ENCODE results near the gene NRG2. TPM values are rescaled to one million over a fixed set of nuclear protein-coding genes. Genes with fewer than 3 reads are reported as not detected.

The NRG2 gene
- total and polyA plus RNA-seq, 12 donors, result 0.64 to 6.6 (median 2.9) TPM

- ATAC-seq, result no peak
- WGBS, 2 donors, result 87% methylated on average over 12 of the region's 12 CpGs
- intact Hi-C loops (cut with DNase I), result no loop called here
- no peaks in the 10 kb centered on the region for H3K36me3 ChIP-seq
- H3K27ac ChIP-seq, result no peak overlapping the region
- H3K4me1 ChIP-seq, result no peaks in the 10 kb centered on the region
- no peak for DNase-seq
- no peak for TF ChIP-seq CTCF (IDR thresholded peaks at IDR 0.05)
- peaks cover 0 to 3% (median 0%) of the 10 kb centered on the region in 7 donors for H3K27me3 ChIP-seq
- peaks cover 0 to 14% (median 0%) of the 10 kb centered on the region in 11 donors for H3K9me3 ChIP-seq
- H3K4me3 ChIP-seq, result no peak overlapping the region
These were observed 226.5 kb downstream of the NRG2 start for GRCh38 chr5:139816566-139816965.

GRCh38 chr5:139814704-139815280 lies 228.3 kb downstream of the NRG2 start:
- no peak for ATAC-seq
- no peak for DNase-seq
- H3K27me3 ChIP-seq, result peaks cover 0 to 3% (median 0%) of the 10 kb centered on the region in 7 donors
- 91 to 95% methylated on average over 11 of the region's 11 CpGs for WGBS, 2 donors
- H3K4me1 ChIP-seq, result no peaks in the 10 kb centered on the region
- H3K27ac ChIP-seq, result no peak overlapping the region
- H3K4me3 ChIP-seq, result no peak overlapping the region
- no peak for TF ChIP-seq CTCF (IDR thresholded peaks at IDR 0.05)
- intact Hi-C loops (cut with DNase I), result loop anchor here in 1 of 10 donors (5.0 kb wide), 1 partner anchor 143 kb away; no protein-coding TSS in a partner anchor
- peaks cover 0 to 14% (median 0%) of the 10 kb centered on the region in 11 donors for H3K9me3 ChIP-seq
- no peaks in the 10 kb centered on the region for H3K36me3 ChIP-seq

GRCh38 chr5:139814191-139814601 lies 228.9 kb downstream of the NRG2 start:
- Histone ChIP-seq H3K36me3 (no peaks in the 10 kb centered on the region), H3K27me3 (peaks cover 0 to 7% (median 0%) of the 10 kb centered on the region in 7 donors), H3K9me3 (peaks cover 0 to 10% (median 0%) of the 10 kb centered on the region in 11 donors), H3K4me3 (no peak overlapping the region), H3K27ac (no peak overlapping the region), H3K4me1 (no peaks in the 10 kb centered on the region)
- WGBS, 2 donors, result 86 to 89% methylated on average over 14 of the region's 14 CpGs
- DNase-seq (no peak), ATAC-seq (no peak)
- TF ChIP-seq CTCF (IDR thresholded peaks at IDR 0.05), result no peak
- intact Hi-C loops (cut with DNase I), result loop anchor here in 1 of 10 donors (5.0 kb wide), 1 partner anchor 143 kb away; no protein-coding TSS in a partner anchor

- no peak for ATAC-seq
These were observed 230.0 kb downstream of the NRG2 start for GRCh38 chr5:139812836-139813805.

More at GRCh38 chr5:139812836-139813805, 230.0 kb downstream of the NRG2 start:
- H3K27me3 ChIP-seq, result peaks cover 0 to 7% (median 0%) of the 10 kb centered on the region in 7 donors
- no peak overlapping the region for H3K4me3 ChIP-seq
- intact Hi-C loops (cut with DNase I), result loop anchor here in 1 of 10 donors (5.0 kb wide), 1 partner anchor 144 kb away; no protein-coding TSS in a partner anchor
- 93% methylated on average over 25 of the region's 25 CpGs for WGBS, 2 donors
- no peak for TF ChIP-seq CTCF (IDR thresholded peaks at IDR 0.05)
- no peaks in the 10 kb centered on the region for H3K36me3 ChIP-seq
- H3K4me1 ChIP-seq, result no peaks in the 10 kb centered on the region
- H3K27ac ChIP-seq, result no peak overlapping the region
- peaks cover 0 to under 1% (median 0%) of the 10 kb centered on the region in 11 donors for H3K9me3 ChIP-seq
- DNase-seq, result no peak

Measured in heart right ventricle (tissue), 16 donors.